Activated naive CD8-positive, alpha-beta T cell treated with anti-CD3 and anti-CD28 coated beads, Interleukin-2, amount 10 ng/mL, durations not matched to agents 7 days and 5 days (primary cell): ENCODE measurements around the gene FOXK1. TPM values are rescaled to one million over a fixed set of nuclear protein-coding genes. Genes with fewer than 3 reads are reported as not detected.

Source experiments
- ATAC-seq: fragments of 150-1000 bp; cut with Tn5 transposase; one replicate; pipeline ENCODE4 v1.10.0; 2021; ENCODE audit warnings: low read depth, moderate library complexity
- POLR2A ChIA-PET: fragments of 350-600 bp; sonication (Branson Sonifier 250); formaldehyde crosslinking; loops from one replicate; lab custom pipeline; 2021; ENCODE audit warnings: antibody characterized with exemption; lab: Charles Lee
- DNase-seq: peaks from one replicate; pipeline ENCODE4 v3.0.0; 2021
- H3K27ac Mint-ChIP-seq: one replicate; pipeline ENCODE4 v1.8.0; 2022; ENCODE audit warnings: mild to moderate bottlenecking, mixed read lengths
- H3K27me3 Mint-ChIP-seq: one replicate; pipeline ENCODE4 v1.8.0; 2022; ENCODE audit warnings: mild to moderate bottlenecking, moderate library complexity, mixed read lengths
- H3K36me3 Mint-ChIP-seq: one replicate; pipeline ENCODE4 v1.8.0; 2021; ENCODE audit warnings: mild to moderate bottlenecking, mixed read lengths
- H3K4me1 Mint-ChIP-seq: one replicate; pipeline ENCODE4 v1.8.0; 2021; ENCODE audit warnings: mixed read lengths
- H3K4me3 Mint-ChIP-seq: one replicate; pipeline ENCODE4 v1.8.0; 2022; ENCODE audit warnings: mild to moderate bottlenecking, moderate library complexity, mixed read lengths
- H3K9me3 Mint-ChIP-seq: one replicate; pipeline ENCODE4 v1.8.0; 2021; ENCODE audit warnings: mixed read lengths
- total RNA-seq, 2 experiments: library from RNA; stranded (reverse); gene quantifications; one replicate each; pipeline ENCODE4 v1.2.3, GENCODE V29; 2021

Gene FOXK1
- total RNA-seq, 2 experiments from 2014 or later: 41.7 to 42.1 TPM

- ATAC-seq (no peak), DNase-seq (no peak)
- no peak overlapping the region for H3K27ac Mint-ChIP-seq
- no peaks in the 10 kb centered on the region for H3K27me3 Mint-ChIP-seq
- H3K36me3 Mint-ChIP-seq: peaks cover 18% of the 10 kb centered on the region
- POLR2A ChIA-PET: interaction anchor here (0.6 kb wide), 1 partner anchor 60 kb away, joined by 3 read pairs; no protein-coding TSS in a partner anchor
- H3K4me3 Mint-ChIP-seq: no peak overlapping the region
- H3K9me3 Mint-ChIP-seq: no peaks in the 10 kb centered on the region
- H3K4me1 Mint-ChIP-seq: peaks cover 43% of the 10 kb centered on the region
These were observed 55.2 kb downstream of the FOXK1 start for GRCh38 chr7:4737300-4737699.

- ATAC-seq (peak; percentile 24), DNase-seq (no peak)
- Mint-ChIP-seq H3K9me3 (no peaks in the 10 kb centered on the region), H3K27ac (peak overlapping the region; percentile 79), H3K4me1 (peaks cover 30% of the 10 kb centered on the region), H3K4me3 (peak overlapping the region; percentile 52), H3K36me3 (peaks cover 20% of the 10 kb centered on the region), H3K27me3 (no peaks in the 10 kb centered on the region)
- POLR2A ChIA-PET: interaction anchor here (1.2 kb wide), 1 partner anchor 97 kb away, joined by 3 read pairs; no protein-coding TSS in a partner anchor
These were observed 56.8 kb downstream of the FOXK1 start for GRCh38 chr7:4738711-4739527.

DNA sequence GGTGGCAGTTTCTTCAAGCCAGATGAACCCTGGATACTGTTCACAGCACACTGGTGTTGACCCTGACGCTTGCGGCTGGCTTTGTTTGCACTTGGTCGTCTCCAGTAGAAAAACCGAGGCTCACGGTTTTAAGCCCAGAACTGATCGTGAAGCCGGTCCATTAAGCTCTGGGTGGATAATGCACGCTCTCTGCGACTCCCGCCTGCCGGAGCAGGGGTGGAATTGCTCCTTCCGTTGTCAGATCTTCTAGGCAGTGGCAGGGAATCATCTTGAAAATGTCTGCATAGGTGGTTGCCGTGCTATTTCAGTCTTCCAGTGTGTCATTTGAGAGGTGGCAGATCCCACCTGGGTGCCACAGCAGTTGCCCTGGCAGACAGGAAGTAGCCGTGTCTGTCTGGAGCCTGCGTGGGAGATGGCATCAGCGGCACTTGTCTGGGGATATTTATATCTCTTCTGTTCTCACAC is 57.5 kb downstream of the FOXK1 start:
- DNase-seq (no peak), ATAC-seq (no peak)
- POLR2A ChIA-PET: no interaction called here
- peak overlapping the region; percentile 79 for H3K27ac Mint-ChIP-seq
- no peaks in the 10 kb centered on the region for H3K9me3 Mint-ChIP-seq
- H3K4me3 Mint-ChIP-seq: peak overlapping the region; percentile 52
- H3K36me3 Mint-ChIP-seq: peaks cover 20% of the 10 kb centered on the region
- H3K27me3 Mint-ChIP-seq: no peaks in the 10 kb centered on the region
- H3K4me1 Mint-ChIP-seq: peaks cover 30% of the 10 kb centered on the region

DNA sequence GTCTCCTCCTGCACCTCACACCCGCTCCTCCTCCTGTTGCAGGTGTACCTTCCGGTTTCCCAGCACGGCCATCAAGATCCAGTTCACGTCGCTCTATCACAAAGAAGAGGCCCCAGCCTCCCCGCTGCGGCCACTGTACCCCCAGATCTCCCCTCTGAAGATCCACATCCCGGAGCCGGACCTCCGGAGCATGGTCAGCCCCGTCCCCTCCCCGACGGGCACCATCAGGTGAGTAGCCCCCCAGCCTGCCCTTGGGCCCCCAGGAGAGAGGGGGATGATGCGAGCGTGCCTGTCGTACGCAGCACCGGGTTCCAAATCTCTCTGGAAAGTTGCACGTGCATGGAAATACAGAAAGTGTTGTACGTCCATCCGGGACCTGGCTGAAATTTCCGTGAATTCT is 58.7 kb downstream of the FOXK1 start:
- Mint-ChIP-seq H3K27ac (no peak overlapping the region), H3K27me3 (no peaks in the 10 kb centered on the region), H3K4me1 (peaks cover 32% of the 10 kb centered on the region), H3K36me3 (peaks cover 20% of the 10 kb centered on the region), H3K4me3 (no peak overlapping the region), H3K9me3 (no peaks in the 10 kb centered on the region)
- POLR2A ChIA-PET: no interaction called here
- no peak for ATAC-seq
- DNase-seq: no peak

DNA sequence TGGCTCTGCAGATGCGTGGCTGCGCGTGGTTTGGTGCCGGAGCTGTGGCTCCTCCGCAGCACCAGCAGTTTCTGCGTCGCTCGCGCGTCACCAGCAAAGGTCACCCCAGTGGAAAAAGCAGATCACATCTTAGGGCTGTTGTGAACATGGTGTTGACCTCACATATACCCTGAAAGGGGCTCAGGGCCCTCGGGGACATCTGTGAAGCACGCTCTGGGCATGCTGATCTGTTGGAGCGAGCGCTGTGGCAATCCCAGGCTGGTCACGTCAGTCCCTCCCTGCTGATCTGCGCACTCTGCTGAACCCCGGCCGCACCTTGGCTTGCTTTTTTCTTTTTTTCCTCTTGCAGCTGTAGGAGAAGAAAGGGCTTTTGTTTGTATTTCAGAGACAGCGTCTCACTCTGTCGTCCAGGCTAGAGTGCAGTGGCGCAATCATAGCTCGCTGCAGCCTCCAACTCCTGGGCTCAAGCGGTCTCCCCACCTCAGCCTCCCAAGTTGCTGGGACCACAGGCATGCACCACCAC is 60.0 kb downstream of the FOXK1 start:
- peaks cover 37% of the 10 kb centered on the region for H3K4me1 Mint-ChIP-seq
- no peak for DNase-seq

DNA sequence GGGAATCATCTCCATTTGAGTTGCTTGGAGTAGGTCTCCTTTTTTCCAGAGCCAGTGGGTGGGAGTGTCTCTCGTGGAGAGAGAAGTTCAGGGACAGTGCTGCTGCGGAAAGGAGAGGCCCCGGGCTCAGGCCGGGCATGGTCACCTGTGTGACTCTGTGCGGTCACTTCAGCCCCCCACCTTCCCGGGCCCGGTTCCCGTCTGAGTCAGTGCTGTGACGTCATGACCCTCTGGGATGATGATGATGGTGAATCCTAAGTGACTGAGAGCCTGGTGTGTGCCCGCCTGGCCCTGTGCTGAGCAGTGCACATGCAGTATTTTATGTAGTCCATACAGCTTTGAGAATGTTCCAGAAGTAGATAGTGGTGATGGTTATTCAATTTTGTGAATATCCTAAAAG is 60.8 kb downstream of the FOXK1 start:
- Mint-ChIP-seq H3K27me3 (no peaks in the 10 kb centered on the region), H3K9me3 (no peaks in the 10 kb centered on the region), H3K4me1 (peaks cover 35% of the 10 kb centered on the region), H3K27ac (no peak overlapping the region), H3K4me3 (no peak overlapping the region), H3K36me3 (peaks cover 19% of the 10 kb centered on the region)
- DNase-seq (no peak), ATAC-seq (no peak)
- POLR2A ChIA-PET: interaction anchor here (1.0 kb wide), 1 partner anchor 102 kb away, joined by 4 read pairs; no protein-coding TSS in a partner anchor

More for the DNA sequence above, 60.0 kb downstream of the FOXK1 start:
- POLR2A ChIA-PET: interaction anchor here (0.8 kb wide), 1 partner anchor 101 kb away, joined by 3 read pairs; no protein-coding TSS in a partner anchor
- H3K27me3 Mint-ChIP-seq: no peaks in the 10 kb centered on the region
- H3K9me3 Mint-ChIP-seq: no peaks in the 10 kb centered on the region
- peaks cover 18% of the 10 kb centered on the region for H3K36me3 Mint-ChIP-seq
- H3K4me3 Mint-ChIP-seq: no peak overlapping the region
- no peak for ATAC-seq
- H3K27ac Mint-ChIP-seq: no peak overlapping the region

DNA sequence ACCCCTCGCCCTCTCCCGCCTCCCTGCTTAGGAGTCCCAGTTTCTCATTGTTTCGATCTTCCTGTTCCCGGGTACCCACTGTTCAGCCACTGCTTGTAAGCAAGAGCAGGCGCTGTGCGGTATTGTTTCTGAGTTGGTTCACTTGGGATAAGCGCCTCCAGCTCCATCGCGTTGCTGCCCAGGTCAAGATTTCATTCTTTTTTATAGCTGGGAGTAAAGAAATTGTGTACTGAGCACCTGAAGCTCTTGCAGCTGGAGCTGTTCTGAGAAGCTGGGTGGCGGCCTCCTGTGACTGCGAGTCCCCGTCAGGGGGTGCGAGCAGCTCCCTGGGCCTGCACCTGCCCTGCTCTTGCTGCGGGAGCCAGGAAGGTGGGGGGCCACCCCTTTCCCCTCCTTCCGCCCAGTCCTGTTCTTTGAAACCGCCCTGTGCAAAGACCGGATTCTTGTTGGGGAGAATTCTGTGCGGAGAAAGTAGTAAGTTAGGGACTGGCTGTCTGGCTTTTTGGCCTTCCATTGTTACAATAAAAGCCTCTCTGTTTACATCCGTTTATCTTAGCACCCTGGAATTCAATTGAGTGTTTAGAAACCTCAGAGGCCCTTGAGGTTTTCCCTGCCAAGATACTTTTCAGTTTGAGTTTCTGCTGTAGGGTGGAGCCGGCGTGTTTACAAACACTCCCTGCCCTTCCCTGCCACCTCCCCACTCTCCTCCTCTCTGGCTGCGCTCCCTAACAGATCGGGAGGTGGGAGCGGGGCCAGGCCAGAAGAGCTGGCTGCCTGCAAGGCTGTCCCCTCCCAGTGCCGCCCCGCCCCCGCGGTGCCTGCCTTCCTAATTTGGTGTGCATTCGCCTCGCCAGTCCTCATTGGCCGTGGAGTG is 62.5 kb downstream of the FOXK1 start:
- H3K4me3 Mint-ChIP-seq: peak overlapping the region; percentile 85
- DNase-seq: peak; percentile 86
- H3K27me3 Mint-ChIP-seq: no peaks in the 10 kb centered on the region
- POLR2A ChIA-PET: interaction anchor here (1.0 to 4.5 kb wide), 5 partner anchors 11 to 103 kb away, joined by 4 to 43 read pairs (median 32); partner anchors contain the start of genes AP5Z1 and FOXK1
- H3K27ac Mint-ChIP-seq: peak overlapping the region; percentile 92
- peaks cover 30% of the 10 kb centered on the region for H3K4me1 Mint-ChIP-seq
- peak; percentile 75 for ATAC-seq
- no peaks in the 10 kb centered on the region for H3K9me3 Mint-ChIP-seq
- peaks cover 25% of the 10 kb centered on the region for H3K36me3 Mint-ChIP-seq

DNA sequence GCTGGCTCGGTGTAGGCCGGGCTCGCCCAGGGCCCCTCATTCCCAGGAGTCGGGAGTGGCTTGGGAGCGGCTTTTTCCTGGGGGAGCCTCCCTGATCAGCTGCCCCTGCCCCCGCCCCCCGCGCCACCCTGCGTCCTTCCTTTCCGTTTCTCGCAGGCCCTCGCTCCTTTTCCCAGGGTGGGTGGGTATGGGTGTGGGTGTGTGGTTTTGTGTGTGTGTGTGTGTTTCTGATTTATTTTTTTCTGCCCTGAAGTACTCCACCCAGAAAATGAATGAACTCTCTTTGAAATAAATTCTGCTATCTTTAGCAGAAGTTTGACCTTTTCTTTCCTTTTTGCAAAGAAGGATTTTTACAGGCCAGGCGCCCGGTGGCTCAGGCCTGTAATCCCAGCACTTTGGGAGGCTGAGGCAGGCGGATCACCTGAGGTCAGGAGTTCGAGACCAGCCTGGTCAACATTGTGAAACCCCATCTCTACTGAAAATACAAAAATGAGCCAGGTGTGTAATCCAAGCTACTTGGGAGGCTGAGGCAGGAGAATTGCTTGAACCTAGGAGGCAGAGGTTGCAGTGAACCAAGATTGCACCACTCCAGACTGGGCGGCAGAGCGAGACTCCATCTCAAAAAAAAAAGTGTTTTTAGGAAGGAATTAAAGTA is 63.3 kb downstream of the FOXK1 start:
- H3K36me3 Mint-ChIP-seq: peaks cover 21% of the 10 kb centered on the region
- H3K9me3 Mint-ChIP-seq: no peaks in the 10 kb centered on the region
- POLR2A ChIA-PET: interaction anchor here (1.0 to 4.5 kb wide), 7 partner anchors 12 to 104 kb away, joined by 4 to 43 read pairs (median 27); partner anchors contain the start of genes AP5Z1 and FOXK1
- peak overlapping the region; percentile 85 for H3K4me3 Mint-ChIP-seq
- peaks cover 26% of the 10 kb centered on the region for H3K4me1 Mint-ChIP-seq
- peak; percentile 17 for ATAC-seq
- peak overlapping the region; percentile 92 for H3K27ac Mint-ChIP-seq
- no peak for DNase-seq
- H3K27me3 Mint-ChIP-seq: no peaks in the 10 kb centered on the region

- Mint-ChIP-seq H3K9me3 (no peaks in the 10 kb centered on the region), H3K36me3 (peaks cover 19% of the 10 kb centered on the region), H3K4me3 (peak overlapping the region; percentile 85), H3K27ac (peak overlapping the region; percentile 92), H3K4me1 (peaks cover 26% of the 10 kb centered on the region), H3K27me3 (no peaks in the 10 kb centered on the region)
- ATAC-seq (peak; percentile 13), DNase-seq (no peak)
- POLR2A ChIA-PET: interaction anchor here (0.9 to 4.5 kb wide), 9 partner anchors 9 to 104 kb away, joined by 3 to 43 read pairs (median 20); partner anchors contain the start of genes AP5Z1 and FOXK1
These were observed 64.2 kb downstream of the FOXK1 start for GRCh38 chr7:4745971-4746919.

DNA sequence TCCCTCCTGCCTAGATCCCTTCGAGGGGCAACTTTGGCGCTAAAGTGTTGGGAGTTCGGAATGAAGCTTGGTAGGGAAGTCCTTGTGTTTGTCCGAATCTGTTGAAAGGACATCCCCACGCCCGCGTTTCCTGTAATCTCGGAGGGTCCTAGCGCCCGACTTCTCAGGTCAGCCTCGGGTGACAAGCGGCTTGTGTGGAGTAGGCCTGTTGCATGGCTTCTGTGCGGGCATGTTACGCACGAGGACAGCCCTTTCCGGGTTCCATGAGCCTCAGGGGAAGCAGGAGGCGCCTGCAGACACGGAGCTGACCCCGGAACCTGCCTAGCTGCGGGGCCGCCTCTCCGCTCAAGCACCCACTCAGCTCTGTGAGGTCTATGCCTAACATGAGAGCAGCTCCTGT is 64.9 kb downstream of the FOXK1 start:
- H3K4me1 Mint-ChIP-seq: peaks cover 26% of the 10 kb centered on the region
- DNase-seq (no peak), ATAC-seq (no peak)
- H3K9me3 Mint-ChIP-seq: no peaks in the 10 kb centered on the region
- H3K27ac Mint-ChIP-seq: peak overlapping the region; percentile 90
- POLR2A ChIA-PET: interaction anchor here (1.5 to 4.5 kb wide), 6 partner anchors 13 to 105 kb away, joined by 5 to 43 read pairs (median 30); partner anchors contain the start of genes AP5Z1 and FOXK1
- H3K36me3 Mint-ChIP-seq: peaks cover 15% of the 10 kb centered on the region
- H3K27me3 Mint-ChIP-seq: no peaks in the 10 kb centered on the region
- peak overlapping the region; percentile 11 for H3K4me3 Mint-ChIP-seq

DNA sequence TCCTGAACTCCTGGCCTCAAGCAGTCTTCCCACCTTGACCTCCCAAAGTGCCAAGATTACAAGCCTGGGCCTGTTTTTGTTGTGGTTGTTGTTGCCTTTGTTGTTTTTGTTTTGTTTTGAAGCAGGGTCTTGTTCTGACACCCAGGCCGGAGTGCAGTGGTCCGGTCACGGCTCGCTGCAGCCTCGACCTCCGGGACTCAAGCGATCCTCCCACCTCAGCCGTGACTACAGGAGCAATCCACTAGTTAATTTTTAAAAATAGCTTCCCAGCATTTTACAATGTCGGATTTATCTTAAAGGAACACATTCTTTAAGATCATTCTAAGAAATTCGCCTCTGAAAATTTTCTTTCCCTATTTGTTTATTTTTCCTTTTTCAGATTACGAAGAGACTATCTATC is 65.7 kb downstream of the FOXK1 start:
- ATAC-seq (no peak), DNase-seq (no peak)
- H3K36me3 Mint-ChIP-seq: peaks cover 12% of the 10 kb centered on the region
- no peaks in the 10 kb centered on the region for H3K9me3 Mint-ChIP-seq
- H3K27ac Mint-ChIP-seq: peak overlapping the region; percentile 90
- no peaks in the 10 kb centered on the region for H3K27me3 Mint-ChIP-seq
- H3K4me3 Mint-ChIP-seq: peak overlapping the region; percentile 60
- H3K4me1 Mint-ChIP-seq: peaks cover 26% of the 10 kb centered on the region
- POLR2A ChIA-PET: interaction anchor here (4.0 to 4.5 kb wide), 4 partner anchors 14 to 65 kb away, joined by 27 to 43 read pairs (median 35); partner anchors contain the start of genes AP5Z1 and FOXK1
